Stimulated activated naive CD8-positive, alpha-beta T cell treated with anti-CD3 and anti-CD28 coated beads, Interleukin-15, Interleukin-2, amounts not matched to agents 100 ng/mL and 50 ng/mL, for 24 hours (primary cell): ENCODE measurements around the gene SERPINH1.

Experiments used
- H3K27ac Mint-ChIP-seq: one replicate; pipeline ENCODE4 v1.8.0; 2021; ENCODE audit warnings: mild to moderate bottlenecking, mixed read lengths
- H3K27me3 Mint-ChIP-seq: one replicate; pipeline ENCODE4 v1.8.0; 2021; ENCODE audit warnings: mixed read lengths
- H3K36me3 Mint-ChIP-seq: one replicate; pipeline ENCODE4 v1.8.0; 2021; ENCODE audit warnings: low read depth, mixed read lengths
- H3K4me1 Mint-ChIP-seq: one replicate; pipeline ENCODE4 v1.8.0; 2021; ENCODE audit warnings: low read depth, mixed read lengths
- H3K4me3 Mint-ChIP-seq: one replicate; pipeline ENCODE4 v1.8.0; 2021; ENCODE audit warnings: mild to moderate bottlenecking, mixed read lengths
- H3K9me3 Mint-ChIP-seq: one replicate; pipeline ENCODE4 v1.8.0; 2021; ENCODE audit warnings: mixed read lengths

SERPINH1 gene

DNA sequence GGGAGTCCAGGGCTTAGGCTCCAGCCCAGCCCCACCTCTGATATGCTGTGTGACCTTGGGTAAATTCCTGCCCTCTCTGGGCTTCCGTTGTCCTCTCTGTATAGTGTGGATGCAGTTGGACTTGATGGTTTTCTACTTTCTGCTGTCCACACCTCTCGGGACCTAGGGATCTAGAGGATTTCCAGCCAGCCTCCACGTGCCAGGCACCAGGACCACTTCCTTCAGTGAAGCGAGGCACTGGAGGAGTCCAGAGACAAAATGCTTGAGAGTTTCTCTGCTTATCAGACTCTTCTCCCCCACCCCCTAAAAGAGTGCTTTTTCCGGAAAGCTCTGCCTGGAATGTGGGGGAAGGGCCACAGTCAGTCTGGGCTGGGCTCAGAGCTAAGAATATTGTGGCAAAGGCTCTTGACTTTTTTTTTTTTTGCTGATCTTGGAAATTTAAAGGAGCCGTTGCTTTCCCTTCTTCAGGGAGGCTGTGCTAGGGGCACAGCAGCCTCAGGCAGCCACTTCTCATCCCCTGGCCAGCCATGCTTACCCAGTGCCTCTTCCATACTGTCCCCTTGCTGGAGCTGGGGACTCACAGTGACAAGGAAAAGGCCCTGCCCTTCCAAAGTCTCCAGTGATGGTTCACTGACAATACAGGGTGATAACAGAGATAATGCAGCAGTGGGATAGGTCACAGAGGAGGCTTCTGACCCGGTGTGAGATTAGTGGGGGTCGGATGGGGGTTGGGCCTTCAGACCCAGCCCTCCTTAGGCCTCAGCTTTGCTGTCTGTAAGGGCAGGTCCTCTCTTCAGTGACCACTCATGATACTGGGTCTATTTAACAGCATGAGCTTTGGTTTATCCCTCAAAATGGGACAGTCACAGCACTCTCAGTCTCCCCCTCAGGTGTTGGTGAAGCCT lies 2.9 kb upstream of the SERPINH1 start:
- no peak overlapping the region for H3K4me3 Mint-ChIP-seq
- H3K27ac Mint-ChIP-seq, result no peak overlapping the region

DNA sequence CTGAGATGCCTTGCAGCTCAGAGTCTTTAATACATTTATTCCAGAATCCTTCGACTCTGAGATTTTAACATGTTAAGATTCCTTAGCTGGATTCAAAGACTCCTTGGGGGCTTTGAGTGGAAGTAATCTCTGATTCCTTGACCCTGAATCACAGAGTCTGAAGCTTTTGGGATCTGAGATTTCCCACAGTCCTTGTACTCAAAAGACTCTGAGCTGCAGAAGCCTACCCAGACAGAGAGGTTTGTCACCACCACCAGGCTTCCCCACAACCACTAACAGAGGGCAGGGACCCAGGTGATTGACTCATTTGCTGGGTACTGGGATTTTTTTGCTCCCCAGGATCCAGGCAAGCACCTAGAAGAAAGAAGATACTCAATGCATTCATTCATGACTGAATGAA lies 1.4 kb upstream of the SERPINH1 start:
- Mint-ChIP-seq H3K27ac (no peak overlapping the region), H3K36me3 (no peaks in the 10 kb centered on the region), H3K27me3 (no peaks in the 10 kb centered on the region), H3K9me3 (no peaks in the 10 kb centered on the region), H3K4me1 (peaks cover 24% of the 10 kb centered on the region), H3K4me3 (peak overlapping the region; percentile 99)

More for the DNA sequence above, 2.9 kb upstream of the SERPINH1 start:
- H3K4me1 Mint-ChIP-seq, result peaks cover 20% of the 10 kb centered on the region
- no peaks in the 10 kb centered on the region for H3K27me3 Mint-ChIP-seq
- no peaks in the 10 kb centered on the region for H3K9me3 Mint-ChIP-seq
- no peaks in the 10 kb centered on the region for H3K36me3 Mint-ChIP-seq

DNA sequence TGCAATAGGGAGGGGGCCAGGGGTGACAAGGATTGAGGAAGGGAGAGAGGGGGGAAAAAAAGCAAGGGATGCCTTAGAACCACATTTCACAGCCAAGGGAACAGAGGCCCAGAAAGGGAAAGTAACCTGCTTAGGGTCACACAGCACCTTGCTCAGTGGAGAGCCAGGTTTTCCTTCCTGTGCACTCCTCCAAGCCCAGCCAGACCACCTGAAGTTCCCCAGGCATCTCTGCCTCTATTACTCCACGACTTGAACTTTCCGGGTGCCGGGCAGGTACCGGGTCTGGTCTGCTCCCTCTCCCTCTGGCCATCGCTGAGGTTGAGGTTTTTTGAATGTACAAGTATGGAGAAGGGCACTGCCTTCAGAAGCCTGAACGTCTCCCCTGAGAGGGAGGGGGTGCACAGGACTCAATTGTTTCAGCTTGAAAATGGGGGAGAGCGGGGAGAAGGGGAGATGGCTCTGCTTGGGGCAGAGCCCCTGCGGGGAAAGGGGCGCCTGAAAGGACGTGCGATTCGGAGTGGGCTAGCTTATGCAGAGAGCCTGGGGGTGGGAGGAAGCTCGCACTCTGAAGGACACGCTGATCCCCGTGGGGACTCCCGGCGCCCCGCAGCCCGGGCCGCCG lies 516 bp upstream of the SERPINH1 start:
- no peaks in the 10 kb centered on the region for H3K9me3 Mint-ChIP-seq
- peaks cover 29% of the 10 kb centered on the region for H3K4me1 Mint-ChIP-seq
- H3K27me3 Mint-ChIP-seq, result no peaks in the 10 kb centered on the region
- H3K36me3 Mint-ChIP-seq, result no peaks in the 10 kb centered on the region
- H3K4me3 Mint-ChIP-seq, result peak overlapping the region; percentile 99
- H3K27ac Mint-ChIP-seq, result peak overlapping the region; percentile 99

- Mint-ChIP-seq H3K4me1 (peaks cover 29% of the 10 kb centered on the region), H3K27ac (peak overlapping the region; percentile 99), H3K27me3 (no peaks in the 10 kb centered on the region), H3K36me3 (no peaks in the 10 kb centered on the region), H3K9me3 (no peaks in the 10 kb centered on the region), H3K4me3 (peak overlapping the region; percentile 99)
Measured at GRCh38 chr11:75562836-75563484, 907 bp downstream of the SERPINH1 start.

- Mint-ChIP-seq H3K9me3 (no peaks in the 10 kb centered on the region), H3K36me3 (peaks cover 4% of the 10 kb centered on the region), H3K27ac (peak overlapping the region; percentile 99), H3K4me1 (peaks cover 29% of the 10 kb centered on the region), H3K4me3 (peak overlapping the region; percentile 99), H3K27me3 (no peaks in the 10 kb centered on the region)
Measured at GRCh38 chr11:75563501-75563977, 1.5 kb downstream of the SERPINH1 start.

DNA sequence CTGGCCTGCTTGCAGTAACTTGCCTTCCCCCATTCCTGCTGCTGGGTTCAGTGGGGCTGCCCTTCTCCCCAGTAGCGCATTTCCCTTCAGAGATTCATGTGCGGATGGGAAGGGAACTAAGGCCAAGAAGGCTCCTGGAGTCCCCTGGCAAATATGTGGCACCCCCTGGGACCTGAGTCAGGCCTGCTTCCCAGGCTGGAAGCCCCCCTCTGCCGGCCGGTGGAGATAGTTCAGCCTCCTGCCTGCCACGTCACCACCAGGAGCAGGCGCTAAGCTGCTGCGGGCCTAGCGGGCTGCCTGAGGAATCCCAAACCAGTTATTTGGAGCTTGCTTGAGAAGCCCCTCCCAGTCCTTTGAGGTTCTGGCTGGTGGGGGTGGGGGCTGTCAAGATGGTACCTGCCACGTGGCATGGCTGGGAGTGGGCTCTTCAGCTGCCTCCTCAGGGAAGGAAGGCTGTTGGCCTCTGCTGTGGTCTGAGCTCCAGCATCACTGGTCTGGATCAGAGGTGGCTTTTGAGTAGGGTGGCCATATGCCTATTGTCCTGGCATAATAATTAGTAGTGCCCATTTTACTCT lies 2.0 kb downstream of the SERPINH1 start:
- Mint-ChIP-seq H3K9me3 (no peaks in the 10 kb centered on the region), H3K36me3 (peaks cover 9% of the 10 kb centered on the region), H3K4me1 (peaks cover 29% of the 10 kb centered on the region), H3K4me3 (peak overlapping the region; percentile 99), H3K27ac (peak overlapping the region; percentile 99), H3K27me3 (no peaks in the 10 kb centered on the region)

- peaks cover 10% of the 10 kb centered on the region for H3K36me3 Mint-ChIP-seq
- no peak overlapping the region for H3K27ac Mint-ChIP-seq
- H3K4me1 Mint-ChIP-seq, result peaks cover 29% of the 10 kb centered on the region
- H3K9me3 Mint-ChIP-seq, result no peaks in the 10 kb centered on the region
- H3K4me3 Mint-ChIP-seq, result no peak overlapping the region
- H3K27me3 Mint-ChIP-seq, result no peaks in the 10 kb centered on the region
Measured at GRCh38 chr11:75565221-75565814, 3.3 kb downstream of the SERPINH1 start.

DNA sequence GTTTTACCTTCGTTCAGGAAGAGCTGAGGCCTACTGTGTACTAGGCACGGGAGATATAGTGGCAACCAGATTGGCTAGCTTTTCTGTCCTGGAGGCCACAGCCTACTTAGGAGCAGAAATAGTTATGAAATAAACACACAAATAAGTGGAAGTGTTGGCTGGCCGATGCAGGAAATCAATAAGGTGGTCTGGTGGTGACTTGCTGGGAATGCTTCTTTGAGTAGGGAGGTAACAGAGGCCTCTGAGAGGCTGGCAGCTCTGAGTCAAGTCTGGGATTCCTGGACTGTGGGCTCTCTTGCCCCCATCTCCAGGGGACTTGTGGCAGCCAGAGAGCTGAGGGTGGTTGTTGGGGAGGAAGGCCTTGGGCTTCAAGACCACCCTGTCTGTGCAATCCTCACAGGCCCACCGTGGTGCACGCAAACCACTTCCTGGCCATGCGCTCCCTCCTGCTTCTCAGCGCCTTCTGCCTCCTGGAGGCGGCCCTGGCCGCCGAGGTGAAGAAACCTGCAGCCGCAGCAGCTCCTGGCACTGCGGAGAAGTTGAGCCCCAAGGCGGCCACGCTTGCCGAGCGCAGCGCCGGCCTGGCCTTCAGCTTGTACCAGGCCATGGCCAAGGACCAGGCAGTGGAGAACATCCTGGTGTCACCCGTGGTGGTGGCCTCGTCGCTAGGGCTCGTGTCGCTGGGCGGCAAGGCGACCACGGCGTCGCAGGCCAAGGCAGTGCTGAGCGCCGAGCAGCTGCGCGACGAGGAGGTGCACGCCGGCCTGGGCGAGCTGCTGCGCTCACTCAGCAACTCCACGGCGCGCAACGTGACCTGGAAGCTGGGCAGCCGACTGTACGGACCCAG lies 4.1 kb downstream of the SERPINH1 start:
- Mint-ChIP-seq H3K9me3 (no peaks in the 10 kb centered on the region), H3K27me3 (no peaks in the 10 kb centered on the region), H3K27ac (no peak overlapping the region), H3K4me3 (no peak overlapping the region), H3K4me1 (peaks cover 24% of the 10 kb centered on the region), H3K36me3 (peaks cover 10% of the 10 kb centered on the region)

- Mint-ChIP-seq H3K36me3 (peaks cover 11% of the 10 kb centered on the region), H3K9me3 (no peaks in the 10 kb centered on the region), H3K4me1 (peaks cover 24% of the 10 kb centered on the region), H3K27me3 (no peaks in the 10 kb centered on the region), H3K4me3 (no peak overlapping the region), H3K27ac (no peak overlapping the region)
Measured at GRCh38 chr11:75566763-75567279, 4.8 kb downstream of the SERPINH1 start.

DNA sequence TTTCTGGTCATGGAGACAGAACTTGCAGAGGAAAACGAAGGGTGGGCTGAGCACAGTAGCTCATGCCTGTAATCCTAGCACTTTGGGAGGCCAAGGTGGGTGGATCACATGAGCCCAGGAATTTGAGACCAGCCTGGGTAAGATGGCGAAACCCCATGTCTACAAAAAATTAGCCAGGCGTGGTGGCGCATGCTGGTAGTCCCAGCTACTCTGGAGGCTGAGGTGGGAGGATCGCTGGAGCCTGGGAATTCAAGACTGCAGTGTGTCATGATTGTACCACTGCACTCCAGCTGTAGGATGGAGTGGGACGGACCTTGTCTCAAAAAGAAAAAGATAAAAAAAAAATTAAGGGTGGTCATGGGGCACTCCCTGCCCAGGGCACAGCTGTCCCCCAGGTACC lies 5.9 kb downstream of the SERPINH1 start:
- peaks cover 19% of the 10 kb centered on the region for H3K36me3 Mint-ChIP-seq
- H3K4me1 Mint-ChIP-seq, result peaks cover 17% of the 10 kb centered on the region
- H3K27me3 Mint-ChIP-seq, result no peaks in the 10 kb centered on the region
- H3K9me3 Mint-ChIP-seq, result no peaks in the 10 kb centered on the region
- no peak overlapping the region for H3K4me3 Mint-ChIP-seq
- H3K27ac Mint-ChIP-seq, result no peak overlapping the region

- no peaks in the 10 kb centered on the region for H3K9me3 Mint-ChIP-seq
- no peak overlapping the region for H3K27ac Mint-ChIP-seq
- peaks cover 19% of the 10 kb centered on the region for H3K36me3 Mint-ChIP-seq
- peaks cover 11% of the 10 kb centered on the region for H3K4me1 Mint-ChIP-seq
- H3K4me3 Mint-ChIP-seq, result no peak overlapping the region
- H3K27me3 Mint-ChIP-seq, result no peaks in the 10 kb centered on the region
Measured at GRCh38 chr11:75568616-75569219, 6.7 kb downstream of the SERPINH1 start.

- Mint-ChIP-seq H3K4me3 (no peak overlapping the region), H3K9me3 (no peaks in the 10 kb centered on the region), H3K36me3 (peaks cover 19% of the 10 kb centered on the region), H3K27ac (no peak overlapping the region), H3K27me3 (no peaks in the 10 kb centered on the region), H3K4me1 (peaks cover 5% of the 10 kb centered on the region)
Measured at GRCh38 chr11:75570559-75571139, 8.6 kb downstream of the SERPINH1 start.

GRCh38 chr11:75571625-75572024 lies 9.6 kb downstream of the SERPINH1 start:
- Mint-ChIP-seq H3K4me3 (no peak overlapping the region), H3K27me3 (no peaks in the 10 kb centered on the region), H3K4me1 (peaks cover 5% of the 10 kb centered on the region), H3K36me3 (peaks cover 19% of the 10 kb centered on the region), H3K27ac (no peak overlapping the region), H3K9me3 (no peaks in the 10 kb centered on the region)
